ENCODE results near the gene CHRNA3. TPM values are rescaled to one million over a fixed set of nuclear protein-coding genes. Genes with fewer than 3 reads are reported as not detected.

Gene CHRNA3
- total RNA-seq, 2 donors from 2014 or later: 0.23 to 0.97 TPM

GRCh38 chr15:78598348-78598747 is 22.4 kb downstream of the CHRNA3 start:
- Histone ChIP-seq H3K36me3 (no peaks in the 10 kb centered on the region), H3K4me3 (no peak overlapping the region), H3K9me3 (no peaks in the 10 kb centered on the region), H3K4me1 (replicated peaks) (no peaks in the 10 kb centered on the region), H3K27ac (no peak overlapping the region), H3K27me3 (replicated peaks; ENCODE audit: insufficient read depth) (no peaks in the 10 kb centered on the region)
- intact Hi-C loops (cut with DNase I): no loop called here
- TF ChIP-seq CTCF (IDR thresholded peaks at IDR 0.05) (no peak), POLR2AphosphoS5 (IDR thresholded peaks at IDR 0.05) (no peak), POLR2A (IDR thresholded peaks at IDR 0.05) (no peak)
- DNase-seq (ENCODE audit: low spot score): no peak
- WGBS: 97% methylated on average over 3 of the region's 3 CpGs

- Histone ChIP-seq H3K27ac (no peak overlapping the region), H3K9me3 (no peaks in the 10 kb centered on the region), H3K36me3 (no peaks in the 10 kb centered on the region), H3K4me1 (replicated peaks) (no peaks in the 10 kb centered on the region), H3K4me3 (no peak overlapping the region), H3K27me3 (replicated peaks; ENCODE audit: insufficient read depth) (no peaks in the 10 kb centered on the region)
- DNase-seq (ENCODE audit: low spot score): no peak
- intact Hi-C loops (cut with DNase I): no loop called here
- WGBS: 97% methylated on average over 1 of the region's 1 CpG
- no peak for TF ChIP-seq POLR2A (IDR thresholded peaks at IDR 0.05)
- TF ChIP-seq CTCF (IDR thresholded peaks at IDR 0.05): no peak
- TF ChIP-seq POLR2AphosphoS5 (IDR thresholded peaks at IDR 0.05): no peak
Measured at GRCh38 chr15:78597583-78597982, 23.2 kb downstream of the CHRNA3 start.

- Histone ChIP-seq H3K27me3 (replicated peaks; ENCODE audit: insufficient read depth) (no peaks in the 10 kb centered on the region), H3K36me3 (no peaks in the 10 kb centered on the region), H3K4me3 (no peak overlapping the region), H3K27ac (no peak overlapping the region), H3K9me3 (no peaks in the 10 kb centered on the region), H3K4me1 (replicated peaks) (no peaks in the 10 kb centered on the region)
- intact Hi-C loops (cut with DNase I): no loop called here
- 100% methylated on average over 1 of the region's 1 CpG for WGBS
- TF ChIP-seq CTCF (IDR thresholded peaks at IDR 0.05): no peak
- TF ChIP-seq POLR2A (IDR thresholded peaks at IDR 0.05): no peak
- no peak for TF ChIP-seq POLR2AphosphoS5 (IDR thresholded peaks at IDR 0.05)
- DNase-seq (ENCODE audit: low spot score): no peak
Measured at GRCh38 chr15:78574944-78575343, 45.9 kb downstream of the CHRNA3 start.

- Histone ChIP-seq H3K36me3 (no peaks in the 10 kb centered on the region), H3K27ac (no peak overlapping the region), H3K9me3 (no peaks in the 10 kb centered on the region), H3K4me3 (no peak overlapping the region), H3K4me1 (replicated peaks) (no peaks in the 10 kb centered on the region), H3K27me3 (replicated peaks; ENCODE audit: insufficient read depth) (no peaks in the 10 kb centered on the region)
- 55% methylated on average over 4 of the region's 4 CpGs for WGBS
- no peak for DNase-seq (ENCODE audit: low spot score)
- intact Hi-C loops (cut with DNase I): no loop called here
- TF ChIP-seq POLR2A (IDR thresholded peaks at IDR 0.05) (no peak), CTCF (IDR thresholded peaks at IDR 0.05) (no peak), POLR2AphosphoS5 (IDR thresholded peaks at IDR 0.05) (no peak)
Measured at GRCh38 chr15:78573416-78573815, 47.4 kb downstream of the CHRNA3 start.

- H3K27ac ChIP-seq: no peak overlapping the region
- no peaks in the 10 kb centered on the region for H3K9me3 ChIP-seq
- H3K4me1 ChIP-seq (replicated peaks): no peaks in the 10 kb centered on the region
- 70% methylated on average over 4 of the region's 4 CpGs for WGBS
- DNase-seq (ENCODE audit: low spot score): no peak
- no peaks in the 10 kb centered on the region for H3K27me3 ChIP-seq (replicated peaks; ENCODE audit: insufficient read depth)
- no peaks in the 10 kb centered on the region for H3K36me3 ChIP-seq
- no peak overlapping the region for H3K4me3 ChIP-seq
- intact Hi-C loops (cut with DNase I): no loop called here
- TF ChIP-seq POLR2A (IDR thresholded peaks at IDR 0.05) (no peak), POLR2AphosphoS5 (IDR thresholded peaks at IDR 0.05) (no peak), CTCF (IDR thresholded peaks at IDR 0.05) (no peak)
Measured at GRCh38 chr15:78571382-78571781, 49.4 kb downstream of the CHRNA3 start.

Data from prostate gland (tissue), 2 donors.